GM20431 (cell line): ENCODE results near the gene MAP4K4.
"Not testable (repeated sequence)": the region's sequence is repeated elsewhere in the genome, so short reads cannot be mapped to it uniquely, and the experiment has no call there.

Experiments
- in situ Hi-C: fragments of 300-500 bp; cut with MseI, MboI; formaldehyde crosslinking; loops from one replicate; pipeline ENCODE4 v1.15.0; 2020; ENCODE audit warnings: low sequenced_read_pairs; ENCODE audit not compliant: unreplicated experiment

MAP4K4 gene

DNA sequence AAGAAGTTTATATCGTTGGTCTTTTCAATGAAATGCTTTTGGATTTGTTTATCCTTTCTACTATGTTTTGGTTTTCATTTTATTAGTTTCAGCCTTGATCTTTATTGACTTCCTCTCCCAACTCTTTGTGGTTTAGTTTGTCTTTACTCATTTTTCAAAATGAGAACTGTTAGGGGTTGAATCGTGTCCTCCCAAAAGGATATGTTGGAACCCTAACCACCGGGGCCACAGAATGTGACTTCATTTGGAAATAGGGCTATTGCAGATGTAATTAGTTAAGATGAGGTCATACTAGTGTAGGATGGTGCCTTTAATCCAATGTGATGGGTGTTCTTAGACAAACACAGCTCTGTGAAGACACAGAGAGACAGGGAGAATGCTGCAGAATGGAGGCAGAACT, 233.9 kb downstream of the MAP4K4 start:
- in situ Hi-C loops = no loop called here

- in situ Hi-C loops = not testable (repeated sequence)
These were observed 238.3 kb downstream of the MAP4K4 start for GRCh38 chr2:101935764-101936163.

GRCh38 chr2:101942851-101943250, 245.3 kb downstream of the MAP4K4 start:
- in situ Hi-C loops = no loop called here
